Stimulated activated CD8-positive, alpha-beta memory T cell treated with anti-CD3 and anti-CD28 coated beads, Interleukin-7, amount 100 ng/mL, for 24 hours (primary cell): Measurements from ENCODE around the gene KLHL6.
"Not testable (repeated sequence)": the region's sequence is repeated elsewhere in the genome, so short reads cannot be mapped to it uniquely, and the experiment has no call there.

Source experiments
- DNase-seq: peaks from one replicate; pipeline ENCODE4 v3.0.0-alpha.2; 2020; ENCODE audit warnings: low read depth

KLHL6 gene

DNA sequence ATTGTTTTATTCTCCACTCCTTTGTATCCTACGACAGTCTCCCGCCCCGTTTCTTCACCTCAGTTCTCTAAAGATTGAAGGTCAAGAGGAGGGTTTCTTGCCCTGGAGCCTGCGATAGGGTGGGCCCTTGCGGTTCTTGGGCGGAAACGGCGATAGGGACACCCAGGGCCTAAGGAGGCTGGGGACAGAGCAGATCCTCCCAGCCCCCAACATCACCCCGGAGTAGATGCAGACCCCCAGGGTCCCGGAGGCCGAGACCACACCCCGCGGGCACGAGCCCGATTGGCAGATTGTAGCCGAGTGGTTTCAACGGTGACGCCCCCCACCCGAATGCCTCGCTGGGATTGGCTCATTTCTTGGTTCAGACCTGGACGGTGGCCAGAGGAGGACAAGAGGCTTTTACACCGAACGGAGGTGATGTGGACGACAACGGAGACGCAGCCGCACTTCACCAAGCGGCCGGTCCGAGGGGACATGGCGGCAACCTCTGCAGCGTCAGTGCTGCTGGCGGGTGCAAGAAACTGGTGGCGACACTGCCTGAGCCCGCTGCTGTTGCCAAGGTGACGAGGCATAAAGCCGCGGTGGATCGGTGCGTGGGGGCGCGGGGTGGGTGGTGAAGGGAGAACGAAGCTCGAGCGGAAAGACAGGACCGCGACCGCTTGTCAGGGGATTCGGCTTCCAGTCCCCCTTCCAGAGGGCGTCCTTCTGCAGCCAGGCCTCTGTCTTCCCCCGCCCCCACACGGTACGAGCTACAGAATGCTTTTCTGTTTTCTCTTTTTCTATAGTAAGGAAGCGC lies 108.1 kb downstream of the KLHL6 start:
- DNase-seq = peak; percentile 53

DNA sequence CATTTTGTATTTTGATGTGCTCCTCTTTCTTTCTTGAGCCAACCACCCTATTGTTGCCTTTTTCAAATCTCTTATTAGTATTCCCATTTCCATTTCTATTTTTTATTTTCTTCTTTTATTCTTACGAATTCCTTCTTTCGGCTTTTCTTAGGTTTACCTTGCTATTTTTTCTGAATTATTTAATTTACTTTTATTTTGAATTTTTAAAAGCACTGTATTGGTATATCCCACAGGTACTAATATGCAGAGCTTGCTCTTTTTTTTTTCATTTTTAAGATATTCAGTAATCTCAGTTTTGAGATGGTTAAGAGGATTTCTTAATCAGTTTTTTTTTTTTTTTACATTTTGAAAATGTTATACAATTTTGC lies 108.7 kb downstream of the KLHL6 start:
- no peak for DNase-seq

DNA sequence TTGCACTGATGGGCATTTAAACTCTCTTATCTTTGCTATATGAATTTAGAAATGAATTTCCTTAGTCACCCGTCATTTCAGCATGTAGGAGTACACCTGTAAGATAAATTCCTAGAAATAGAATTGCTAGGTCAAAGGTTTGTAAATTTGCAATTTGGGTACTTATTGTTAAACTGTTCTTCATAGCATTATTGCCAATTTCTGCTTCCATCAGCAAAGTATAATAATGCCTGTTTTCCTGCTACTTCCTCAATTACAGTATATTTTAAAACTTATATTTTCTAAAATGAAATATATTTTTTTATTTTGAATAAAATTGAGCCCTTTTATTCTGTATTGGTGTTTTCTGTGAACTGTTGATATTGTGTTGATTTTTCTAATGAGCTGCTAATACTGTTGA lies 110.8 kb downstream of the KLHL6 start:
- no peak for DNase-seq

DNA sequence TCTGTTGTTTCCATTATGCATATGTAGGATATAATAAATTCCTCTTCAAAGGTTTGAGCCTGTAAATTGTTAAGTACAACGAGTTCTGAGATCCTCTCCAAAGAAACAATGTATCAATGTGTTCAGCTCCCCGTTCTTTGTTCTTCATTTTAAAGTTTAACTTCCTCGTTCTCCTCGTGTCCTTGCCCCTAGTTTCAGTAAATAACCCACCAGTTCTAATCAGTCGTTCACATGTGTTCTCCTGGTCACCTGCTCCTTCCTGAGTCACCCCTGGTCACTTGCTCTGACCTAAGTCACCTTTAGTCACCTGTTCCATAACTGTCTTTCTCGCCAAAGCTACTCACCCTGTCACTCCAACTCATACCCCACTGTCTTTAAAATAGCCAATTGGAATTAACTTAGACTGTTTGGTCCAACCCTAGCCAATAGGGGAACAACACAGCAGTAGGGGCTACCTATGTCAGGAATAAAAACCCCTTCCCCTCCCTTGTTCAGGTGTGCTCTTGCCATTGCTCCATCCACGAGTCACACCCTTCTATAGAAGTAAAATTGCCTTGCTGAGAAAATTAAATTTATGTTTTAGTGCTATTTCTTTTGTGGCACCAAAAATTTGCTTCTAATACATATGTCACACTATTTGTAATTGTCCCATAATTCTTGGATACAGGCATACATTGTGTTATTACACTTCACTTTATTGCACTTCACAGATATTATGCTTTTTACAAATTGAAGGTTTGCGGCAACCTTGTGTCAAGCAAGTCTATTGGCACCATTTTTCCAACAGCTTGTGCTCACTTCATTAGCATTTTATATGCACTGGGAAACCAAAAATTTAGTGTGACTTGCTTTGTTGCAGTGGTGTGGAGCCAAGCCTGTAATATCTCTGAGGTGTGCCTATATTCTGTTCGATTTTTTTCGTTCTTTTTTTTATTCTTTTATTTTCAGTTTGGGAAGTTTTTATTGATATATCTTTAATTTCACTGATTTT lies 111.8 kb downstream of the KLHL6 start:
- no peak for DNase-seq

DNA sequence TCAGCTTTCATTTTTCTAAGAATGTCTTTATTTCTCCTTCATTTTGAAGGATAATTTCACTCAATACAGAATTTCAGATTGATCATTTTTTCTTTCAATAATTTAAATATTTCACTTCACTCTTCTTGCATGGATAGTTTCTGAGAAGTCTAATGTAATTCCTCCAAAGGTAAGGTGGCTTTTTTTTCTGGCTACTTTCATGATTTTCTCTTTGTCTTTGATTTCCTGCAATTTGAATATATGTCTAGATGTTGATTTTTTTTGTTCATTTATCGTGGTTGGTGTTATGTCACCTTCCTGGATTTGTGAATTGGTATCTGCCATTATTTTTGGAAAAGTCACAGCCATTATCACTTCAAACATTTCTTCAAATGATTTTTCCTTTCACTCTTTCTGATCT lies 112.5 kb downstream of the KLHL6 start:
- DNase-seq = no peak

DNA sequence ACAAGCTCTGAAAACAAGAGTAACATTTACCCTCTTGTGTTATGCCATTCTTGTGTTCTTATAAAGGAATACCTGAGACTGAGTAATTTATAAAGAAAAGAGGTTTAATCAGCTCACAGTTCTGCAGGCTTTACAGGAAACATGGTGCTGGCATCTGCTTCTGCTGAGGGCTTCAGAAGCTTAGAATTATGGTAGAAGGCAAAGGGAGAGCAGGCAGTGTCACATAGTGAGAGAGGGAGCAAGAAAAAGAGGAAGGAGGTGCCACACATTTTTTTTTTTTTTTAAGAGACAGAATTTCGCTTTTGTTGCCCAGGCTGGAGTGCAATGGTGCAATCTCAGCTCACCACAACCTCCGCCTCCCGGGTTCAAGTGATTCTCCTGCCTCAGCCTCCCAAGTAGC lies 115.0 kb downstream of the KLHL6 start:
- not testable (repeated sequence) for DNase-seq

GRCh38 chr3:183439515-183439914 lies 116.0 kb downstream of the KLHL6 start:
- no peak for DNase-seq

GRCh38 chr3:183438735-183439134 lies 116.8 kb downstream of the KLHL6 start:
- DNase-seq = no peak

- no peak for DNase-seq
These were observed 117.6 kb downstream of the KLHL6 start for GRCh38 chr3:183437666-183438564.
